ENCODE data around the gene KRT6C.

KRT6C gene

GRCh38 chr12:52498946-52499345 lies 25.3 kb upstream of the KRT6C start:
- TF ChIP-seq, protein P1, sequence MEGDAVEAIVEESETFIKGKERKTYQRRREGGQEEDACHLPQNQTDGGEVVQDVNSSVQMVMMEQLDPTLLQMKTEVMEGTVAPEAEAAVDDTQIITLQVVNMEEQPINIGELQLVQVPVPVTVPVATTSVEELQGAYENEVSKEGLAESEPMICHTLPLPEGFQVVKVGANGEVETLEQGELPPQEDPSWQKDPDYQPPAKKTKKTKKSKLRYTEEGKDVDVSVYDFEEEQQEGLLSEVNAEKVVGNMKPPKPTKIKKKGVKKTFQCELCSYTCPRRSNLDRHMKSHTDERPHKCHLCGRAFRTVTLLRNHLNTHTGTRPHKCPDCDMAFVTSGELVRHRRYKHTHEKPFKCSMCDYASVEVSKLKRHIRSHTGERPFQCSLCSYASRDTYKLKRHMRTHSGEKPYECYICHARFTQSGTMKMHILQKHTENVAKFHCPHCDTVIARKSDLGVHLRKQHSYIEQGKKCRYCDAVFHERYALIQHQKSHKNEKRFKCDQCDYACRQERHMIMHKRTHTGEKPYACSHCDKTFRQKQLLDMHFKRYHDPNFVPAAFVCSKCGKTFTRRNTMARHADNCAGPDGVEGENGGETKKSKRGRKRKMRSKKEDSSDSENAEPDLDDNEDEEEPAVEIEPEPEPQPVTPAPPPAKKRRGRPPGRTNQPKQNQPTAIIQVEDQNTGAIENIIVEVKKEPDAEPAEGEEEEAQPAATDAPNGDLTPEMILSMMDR (conservative IDR thresholded peaks at IDR 0.05; ENCODE audit: low read depth, low read length): no peak
- DNase-seq (ENCODE audit: low read depth): no peak
- H3K4me3 ChIP-seq (ENCODE audit: low read depth, low read length): no peak overlapping the region

- no peak for DNase-seq (ENCODE audit: low read depth)
- TF ChIP-seq, protein P1 (conservative IDR thresholded peaks at IDR 0.05; ENCODE audit: low read depth, low read length): no peak
These were observed 24.4 kb upstream of the KRT6C start for GRCh38 chr12:52497975-52498374.

DNA sequence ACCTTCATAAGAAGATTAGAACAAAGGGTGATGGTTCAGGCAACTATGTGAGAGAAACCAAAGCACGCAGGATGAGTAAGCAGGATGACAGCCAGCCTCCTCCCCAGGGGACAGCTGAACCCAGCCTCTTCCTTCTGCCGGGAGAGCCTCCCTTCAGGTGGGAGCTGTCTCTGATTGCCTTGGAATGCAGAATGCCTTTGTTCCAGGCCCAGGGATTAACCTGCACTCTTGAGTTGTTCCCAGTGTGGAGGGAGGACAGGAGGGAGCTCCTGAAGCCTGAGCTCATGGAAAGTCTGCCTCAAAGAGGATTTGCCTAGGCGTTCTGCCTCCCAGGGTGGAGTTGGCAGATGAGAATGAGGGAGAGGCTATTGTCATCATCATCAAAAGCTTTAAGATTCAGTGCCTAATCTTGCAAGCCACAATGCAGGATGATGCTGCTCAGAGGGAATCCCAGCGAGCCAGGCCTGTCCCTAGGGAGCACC lies 23.0 kb upstream of the KRT6C start:
- no peak overlapping the region for H3K4me3 ChIP-seq (ENCODE audit: low read depth, low read length)
- DNase-seq (ENCODE audit: low read depth): peak; percentile 76
- TF ChIP-seq, protein P1 (conservative IDR thresholded peaks at IDR 0.05; ENCODE audit: low read depth, low read length): no peak

More at GRCh38 chr12:52497975-52498374, 24.4 kb upstream of the KRT6C start:
- no peak overlapping the region for H3K4me3 ChIP-seq (ENCODE audit: low read depth, low read length)

DNA sequence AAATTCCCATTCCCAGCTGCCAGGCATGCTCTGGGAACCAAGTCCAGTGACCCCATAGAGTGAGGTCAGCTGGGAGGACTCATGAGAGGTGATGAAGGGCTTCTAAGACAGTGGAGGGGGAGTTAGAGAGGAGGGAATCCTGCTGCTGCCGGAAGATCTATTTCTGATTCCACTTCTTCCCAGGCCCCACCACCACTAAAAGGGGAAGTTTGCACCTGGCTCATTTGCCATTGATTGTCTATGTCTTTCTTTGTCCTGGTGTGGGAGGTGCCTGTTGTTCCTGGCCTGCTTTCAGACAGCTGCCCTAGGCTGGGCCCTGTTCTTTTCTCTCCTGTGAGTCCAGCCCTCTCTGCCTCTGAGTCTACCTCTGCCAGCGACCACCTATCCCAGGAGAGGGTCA lies 22.4 kb upstream of the KRT6C start:
- no peak overlapping the region for H3K4me3 ChIP-seq (ENCODE audit: low read depth, low read length)
- TF ChIP-seq, protein P1 (conservative IDR thresholded peaks at IDR 0.05; ENCODE audit: low read depth, low read length): no peak
- DNase-seq (ENCODE audit: low read depth): no peak

GRCh38 chr12:52495389-52495788 lies 21.8 kb upstream of the KRT6C start:
- DNase-seq (ENCODE audit: low read depth): peak; percentile 64
- no peak overlapping the region for H3K4me3 ChIP-seq (ENCODE audit: low read depth, low read length)

DNA sequence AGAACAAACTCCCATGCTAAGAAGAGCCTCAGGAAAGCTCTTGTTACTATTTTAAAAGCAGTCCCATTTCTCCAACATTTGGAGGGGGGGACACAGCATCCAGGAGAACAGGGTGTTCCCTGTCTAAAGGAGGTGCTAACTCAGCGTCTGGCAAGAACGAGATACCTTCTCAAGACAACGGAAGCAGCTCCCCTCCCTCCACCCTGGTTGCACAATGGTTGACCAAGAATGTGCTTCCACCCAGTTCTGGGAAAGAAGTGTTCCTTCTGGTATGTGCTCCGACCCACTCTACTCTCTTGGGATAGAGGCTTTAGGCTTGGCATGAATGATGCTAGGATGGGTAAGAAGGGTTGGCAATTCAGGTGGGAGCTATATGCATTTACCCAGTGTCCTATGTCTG lies 20.9 kb upstream of the KRT6C start:
- H3K4me3 ChIP-seq (ENCODE audit: low read depth, low read length): no peak overlapping the region
- DNase-seq (ENCODE audit: low read depth): peak; percentile 78
- TF ChIP-seq, protein P1 (conservative IDR thresholded peaks at IDR 0.05; ENCODE audit: low read depth, low read length): no peak

More at GRCh38 chr12:52495389-52495788, 21.8 kb upstream of the KRT6C start:
- TF ChIP-seq, protein P1 (conservative IDR thresholded peaks at IDR 0.05; ENCODE audit: low read depth, low read length): no peak

DNA sequence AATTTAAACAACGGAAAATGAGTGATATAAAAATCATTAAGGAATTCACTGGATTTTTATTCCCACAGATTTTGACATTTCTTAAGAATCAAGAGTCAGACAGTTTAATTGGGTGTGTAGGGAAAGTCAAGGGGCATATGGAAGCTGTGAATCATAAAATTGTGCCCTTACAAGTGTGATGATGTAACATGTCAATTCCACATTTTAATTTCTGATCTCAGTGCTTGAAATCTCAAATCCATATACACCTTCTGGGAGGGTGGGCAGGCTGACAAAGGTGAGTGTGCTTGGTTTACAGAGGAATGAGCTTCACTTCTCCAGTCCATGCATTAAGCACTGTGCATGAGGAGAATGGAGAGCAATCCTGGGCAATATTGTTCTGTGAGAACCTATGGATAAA lies 20.5 kb upstream of the KRT6C start:
- no peak overlapping the region for H3K4me3 ChIP-seq (ENCODE audit: low read depth, low read length)
- TF ChIP-seq, protein P1 (conservative IDR thresholded peaks at IDR 0.05; ENCODE audit: low read depth, low read length): no peak
- DNase-seq (ENCODE audit: low read depth): no peak
